Measurements from ENCODE around the gene ZNF638.

DNA sequence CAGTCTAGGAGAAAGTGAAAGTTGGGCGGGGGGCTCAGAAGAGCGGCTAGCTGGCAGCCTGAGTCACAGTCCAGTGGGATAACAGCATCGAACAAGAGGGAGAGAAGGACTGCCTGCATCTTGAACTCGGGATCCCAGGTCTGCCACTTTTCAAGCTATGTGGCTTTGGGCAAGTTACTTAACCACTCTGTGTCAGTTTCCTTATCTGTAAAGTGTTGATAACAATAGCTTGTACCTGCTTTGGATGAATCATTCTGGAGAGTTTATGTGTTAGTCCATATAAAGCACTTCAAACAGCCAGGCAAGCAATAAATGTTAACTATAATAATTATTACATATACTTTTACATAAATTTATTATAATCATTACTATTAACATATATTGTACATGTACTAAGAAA, 126.3 kb downstream of the ZNF638 start:
- no peak for TF ChIP-seq CTCF (IDR thresholded peaks at IDR 0.05; ENCODE audit: low read depth, low read length)
- TF ChIP-seq EZH2phosphoT487 (IDR thresholded peaks at IDR 0.05; ENCODE audit: low read depth) = no peak

All from OCI-LY3 (cell line).